Measurements from ENCODE around the gene BTRC.

Gene BTRC

GRCh38 chr10:101375076-101375475 lies 21.1 kb downstream of the BTRC start:
- Histone ChIP-seq H3K4me3 (ENCODE audit: insufficient read depth, low read length, poor library complexity, severe bottlenecking) (no peak overlapping the region), H4K20me1 (ENCODE audit: low read depth, low read length) (peaks cover 8% of the 10 kb centered on the region; the same call in 1 of the 2 replicates), H2AFZ (ENCODE audit: low read depth, low read length, severe bottlenecking) (no peak overlapping the region), H3K27me3 (ENCODE audit: low read length) (no peaks in the 10 kb centered on the region), H3K79me2 (ENCODE audit: insufficient read depth, low read length) (no peaks in the 10 kb centered on the region), H3K4me2 (ENCODE audit: low read depth, low read length, poor library complexity, severe bottlenecking) (no peak overlapping the region), H3K9me3 (ENCODE audit: insufficient read depth, low read length) (no peaks in the 10 kb centered on the region), H3K36me3 (ENCODE audit: low read length) (no peaks in the 10 kb centered on the region), H3K9me2 (replicated peaks; ENCODE audit: insufficient read depth, low read length) (no peaks in the 10 kb centered on the region), H3K27ac (ENCODE audit: low read depth, low read length) (no peak overlapping the region), H3K9ac (ENCODE audit: low read length) (no peak overlapping the region), H3F3A (ENCODE audit: insufficient read depth) (no peaks in the 10 kb centered on the region)
- TF ChIP-seq EZH2phosphoT487 (conservative IDR thresholded peaks at IDR 0.05; ENCODE audit: low read length) (no peak), CTCF (IDR thresholded peaks at IDR 0.05; ENCODE audit: insufficient read depth, low read length, poor library complexity, severe bottlenecking) (no peak)

GRCh38 chr10:101379663-101380352 lies 25.8 kb downstream of the BTRC start:
- Histone ChIP-seq H4K20me1 (ENCODE audit: low read depth, low read length) (peaks cover 8% of the 10 kb centered on the region; the same call in 1 of the 2 replicates), H2AFZ (ENCODE audit: low read depth, low read length, severe bottlenecking) (no peak overlapping the region), H3K9me2 (replicated peaks; ENCODE audit: insufficient read depth, low read length) (no peaks in the 10 kb centered on the region), H3K79me2 (ENCODE audit: insufficient read depth, low read length) (no peaks in the 10 kb centered on the region), H3K9ac (ENCODE audit: low read length) (no peak overlapping the region), H3K36me3 (ENCODE audit: low read length) (no peaks in the 10 kb centered on the region), H3K4me3 (ENCODE audit: insufficient read depth, low read length, poor library complexity, severe bottlenecking) (no peak overlapping the region), H3K4me2 (ENCODE audit: low read depth, low read length, poor library complexity, severe bottlenecking) (no peak overlapping the region), H3K27ac (ENCODE audit: low read depth, low read length) (no peak overlapping the region), H3K27me3 (ENCODE audit: low read length) (no peaks in the 10 kb centered on the region), H3K9me3 (ENCODE audit: insufficient read depth, low read length) (no peaks in the 10 kb centered on the region), H3F3A (ENCODE audit: insufficient read depth) (no peaks in the 10 kb centered on the region)
- no peak for TF ChIP-seq CTCF (IDR thresholded peaks at IDR 0.05; ENCODE audit: insufficient read depth, low read length, poor library complexity, severe bottlenecking)
- no peak for TF ChIP-seq EZH2phosphoT487 (conservative IDR thresholded peaks at IDR 0.05; ENCODE audit: low read length)

- Histone ChIP-seq H3K79me2 (ENCODE audit: insufficient read depth, low read length) (no peaks in the 10 kb centered on the region), H4K20me1 (ENCODE audit: low read depth, low read length) (peaks cover 8% of the 10 kb centered on the region; the same call in 1 of the 2 replicates), H3K4me2 (ENCODE audit: low read depth, low read length, poor library complexity, severe bottlenecking) (no peak overlapping the region), H3K9me3 (ENCODE audit: insufficient read depth, low read length) (no peaks in the 10 kb centered on the region), H3K27ac (ENCODE audit: low read depth, low read length) (no peak overlapping the region), H2AFZ (ENCODE audit: low read depth, low read length, severe bottlenecking) (no peak overlapping the region), H3K27me3 (ENCODE audit: low read length) (no peaks in the 10 kb centered on the region), H3K4me3 (ENCODE audit: insufficient read depth, low read length, poor library complexity, severe bottlenecking) (no peak overlapping the region), H3F3A (ENCODE audit: insufficient read depth) (no peaks in the 10 kb centered on the region), H3K9ac (ENCODE audit: low read length) (no peak overlapping the region), H3K36me3 (ENCODE audit: low read length) (no peaks in the 10 kb centered on the region), H3K9me2 (replicated peaks; ENCODE audit: insufficient read depth, low read length) (no peaks in the 10 kb centered on the region)
- no peak for TF ChIP-seq CTCF (IDR thresholded peaks at IDR 0.05; ENCODE audit: insufficient read depth, low read length, poor library complexity, severe bottlenecking)
- no peak for TF ChIP-seq EZH2phosphoT487 (conservative IDR thresholded peaks at IDR 0.05; ENCODE audit: low read length)
Observed at GRCh38 chr10:101380353-101381017, 26.5 kb downstream of the BTRC start.
